Activated CD4-positive, CD25-positive, alpha-beta regulatory T cell treated with anti-CD3 and anti-CD28 coated beads, Interleukin-2, amount 50 U/mL, for 24 hours (primary cell): ENCODE measurements around the gene TP53I3.
A peak's percentile ranks its signal among the peaks of the same experiment; 100 is the strongest.
"Not testable (repeated sequence)": the region's sequence is repeated elsewhere in the genome, so short reads cannot be mapped to it uniquely, and the experiment has no call there.

Experiments used
- ATAC-seq, 2 donors: fragments of 150-1000 bp; cut with Tn5 transposase; one replicate each; pipeline ENCODE4 v1.10.0; 2021; ENCODE audit warnings: mild to moderate bottlenecking in 1 of 2, moderate library complexity in 1 of 2

Gene TP53I3, protein sequence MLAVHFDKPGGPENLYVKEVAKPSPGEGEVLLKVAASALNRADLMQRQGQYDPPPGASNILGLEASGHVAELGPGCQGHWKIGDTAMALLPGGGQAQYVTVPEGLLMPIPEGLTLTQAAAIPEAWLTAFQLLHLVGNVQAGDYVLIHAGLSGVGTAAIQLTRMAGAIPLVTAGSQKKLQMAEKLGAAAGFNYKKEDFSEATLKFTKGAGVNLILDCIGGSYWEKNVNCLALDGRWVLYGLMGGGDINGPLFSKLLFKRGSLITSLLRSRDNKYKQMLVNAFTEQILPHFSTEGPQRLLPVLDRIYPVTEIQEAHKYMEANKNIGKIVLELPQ

DNA sequence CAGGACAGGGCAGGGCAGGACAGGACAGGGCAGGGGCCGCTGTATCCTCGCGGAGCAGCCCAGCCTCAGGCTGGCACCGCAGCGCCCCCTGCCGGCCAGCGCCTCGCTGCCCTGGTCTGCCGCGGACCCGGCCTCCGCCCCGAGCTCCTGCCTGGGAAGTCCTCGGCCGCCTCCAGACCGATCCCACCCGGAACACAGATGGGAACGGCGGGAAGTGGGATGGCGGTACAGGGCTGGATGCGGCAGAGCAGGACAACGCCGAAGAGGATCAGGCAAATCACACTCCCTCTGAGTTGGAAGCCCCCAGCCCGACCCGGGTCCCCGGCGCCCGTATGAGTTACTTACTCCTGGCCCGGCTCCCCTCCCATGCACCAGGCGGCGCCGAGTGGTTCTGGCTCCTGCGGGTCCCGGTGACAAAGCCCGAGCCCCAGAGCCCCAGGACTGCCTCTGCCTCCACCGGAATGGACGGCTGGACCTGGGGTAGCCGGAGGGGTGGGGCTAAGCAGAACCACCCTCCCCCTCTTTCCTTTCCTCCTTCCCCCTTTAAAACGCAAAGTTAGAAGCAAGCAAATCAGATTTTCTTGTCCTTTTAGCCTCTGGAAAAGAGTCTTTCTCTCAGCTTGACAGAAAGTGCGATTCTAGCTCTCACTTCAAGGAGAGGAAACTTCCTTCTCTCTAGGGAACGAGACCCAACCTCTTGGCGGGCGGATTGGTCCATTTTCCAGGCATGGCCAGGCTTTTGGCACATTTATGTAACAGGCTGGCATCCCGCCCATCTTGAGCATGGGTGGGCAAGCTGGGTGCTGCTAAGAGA, at the start of gene TP53I3:
TP53I3 (minus strand) TSS at position 449 of the 814 bp plus-strand sequence. CDS start 508 bp downstream, outside the sequence.
- ATAC-seq, result peak; percentile 96

DNA sequence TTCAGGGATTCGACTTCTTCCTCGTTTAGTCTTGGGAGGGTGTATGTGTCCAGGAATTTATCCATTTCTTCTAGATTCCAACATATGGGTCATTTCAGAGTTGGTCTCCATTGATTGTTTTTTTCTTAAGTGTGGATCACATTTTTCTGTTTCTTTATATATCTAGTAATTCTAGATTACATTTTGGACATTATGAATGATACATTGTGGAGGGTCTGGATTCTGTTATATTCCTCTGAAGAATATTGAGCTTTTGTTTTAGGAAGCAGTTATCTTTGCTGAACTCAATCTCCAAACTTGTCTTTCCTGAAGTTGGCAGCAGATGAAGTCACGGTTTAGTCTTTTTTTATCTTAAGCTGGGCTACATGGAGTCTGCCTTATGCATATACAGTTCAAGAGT, 47.9 kb upstream of the TP53I3 start:
- ATAC-seq, result no peak

DNA sequence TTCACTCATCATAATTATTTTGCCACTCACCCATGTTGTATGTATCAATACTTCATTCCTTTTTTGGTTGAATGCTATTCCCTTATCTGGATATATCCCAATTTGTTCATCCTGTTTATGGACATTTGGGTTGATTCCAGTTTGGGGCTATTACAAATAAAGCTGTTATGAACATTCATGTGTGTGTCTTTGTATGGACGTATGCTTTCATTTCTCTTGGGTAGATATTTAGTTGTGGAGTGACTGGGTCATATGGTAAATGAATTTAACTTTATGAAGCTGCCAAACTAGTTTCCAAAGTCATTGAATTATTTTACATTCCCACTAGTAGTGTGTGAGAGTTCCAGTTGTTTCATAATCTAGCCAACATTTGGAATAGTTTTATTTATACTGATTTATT, 41.3 kb upstream of the TP53I3 start:
- no peak for ATAC-seq

DNA sequence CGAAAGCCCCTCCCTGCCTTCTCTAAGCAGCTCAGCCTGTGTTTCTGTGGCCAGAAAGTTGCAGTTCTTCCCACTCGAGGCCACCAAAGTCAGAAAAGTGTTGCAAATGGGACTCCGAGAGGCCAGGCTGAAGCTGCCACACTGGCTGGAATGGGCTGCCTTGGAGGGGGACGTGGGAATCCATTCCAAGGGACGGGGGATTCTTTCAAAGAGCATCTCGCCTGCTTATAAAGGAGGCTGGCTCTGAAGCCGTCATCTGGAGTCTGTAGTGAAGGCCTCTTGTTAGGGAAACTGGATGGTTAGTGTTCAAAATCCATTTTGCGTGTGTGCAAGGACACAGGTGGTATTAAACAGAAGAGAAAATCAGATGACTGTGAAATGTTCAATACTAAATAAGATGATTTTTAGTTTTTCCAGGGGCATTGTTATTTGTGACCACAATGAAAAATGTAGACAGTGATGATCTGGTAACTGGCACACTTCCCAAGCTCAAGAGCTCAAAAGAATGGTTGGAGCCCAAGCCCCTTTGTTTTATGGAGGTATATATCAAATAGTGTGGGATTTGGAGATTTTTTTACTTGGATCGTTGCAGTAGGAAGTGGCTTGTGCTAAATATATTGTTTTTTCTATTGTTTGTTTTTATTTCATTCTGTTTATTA, 39.4 kb upstream of the TP53I3 start:
- no peak for ATAC-seq

DNA sequence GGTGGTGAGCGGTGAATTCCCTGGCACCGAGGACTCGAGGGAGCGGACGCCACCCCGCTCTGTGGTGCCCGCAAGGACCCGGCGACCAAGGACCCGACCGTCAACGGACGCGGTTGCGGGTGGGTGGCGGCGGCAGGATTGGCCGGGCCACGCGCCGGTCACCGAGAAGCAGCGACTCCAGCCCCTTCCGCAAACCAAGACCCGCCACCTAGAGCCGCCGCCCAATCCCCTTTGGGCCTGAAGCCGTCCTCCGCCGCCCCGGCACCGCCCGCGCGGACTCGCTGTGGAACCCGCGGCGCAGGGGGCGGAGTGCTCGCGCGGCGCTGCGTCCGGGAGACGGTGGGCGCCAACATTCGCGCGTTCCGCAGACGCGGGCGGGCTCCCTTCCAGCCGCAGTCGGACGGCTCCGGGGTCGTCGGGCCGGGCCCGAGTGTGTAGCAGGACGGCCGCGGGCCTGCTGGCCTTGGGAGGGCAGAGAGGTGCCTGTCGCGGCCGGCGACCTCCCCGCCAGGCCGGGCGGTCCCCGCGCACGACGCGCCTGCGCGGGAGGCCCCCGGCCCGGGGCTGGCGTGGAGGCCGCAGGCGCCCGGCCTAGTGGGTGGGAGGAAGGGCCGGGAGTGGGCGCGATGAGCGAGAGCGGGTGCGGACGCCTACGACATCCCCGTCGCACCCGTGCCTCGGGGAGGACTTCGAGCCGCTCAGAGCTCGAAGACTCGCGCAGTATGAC, 38.7 kb upstream of the TP53I3 start, which contains the start of the genes FAM228B and PFN4:
FAM228B (plus strand) TSS at position 275 of the 727 bp plus-strand sequence. CDS start 893 bp downstream, outside the sequence.
PFN4 (minus strand) TSS at position 140 of the 727 bp plus-strand sequence. CDS start 799 bp downstream, outside the sequence.
- ATAC-seq, result peak; percentile 91 to 94

DNA sequence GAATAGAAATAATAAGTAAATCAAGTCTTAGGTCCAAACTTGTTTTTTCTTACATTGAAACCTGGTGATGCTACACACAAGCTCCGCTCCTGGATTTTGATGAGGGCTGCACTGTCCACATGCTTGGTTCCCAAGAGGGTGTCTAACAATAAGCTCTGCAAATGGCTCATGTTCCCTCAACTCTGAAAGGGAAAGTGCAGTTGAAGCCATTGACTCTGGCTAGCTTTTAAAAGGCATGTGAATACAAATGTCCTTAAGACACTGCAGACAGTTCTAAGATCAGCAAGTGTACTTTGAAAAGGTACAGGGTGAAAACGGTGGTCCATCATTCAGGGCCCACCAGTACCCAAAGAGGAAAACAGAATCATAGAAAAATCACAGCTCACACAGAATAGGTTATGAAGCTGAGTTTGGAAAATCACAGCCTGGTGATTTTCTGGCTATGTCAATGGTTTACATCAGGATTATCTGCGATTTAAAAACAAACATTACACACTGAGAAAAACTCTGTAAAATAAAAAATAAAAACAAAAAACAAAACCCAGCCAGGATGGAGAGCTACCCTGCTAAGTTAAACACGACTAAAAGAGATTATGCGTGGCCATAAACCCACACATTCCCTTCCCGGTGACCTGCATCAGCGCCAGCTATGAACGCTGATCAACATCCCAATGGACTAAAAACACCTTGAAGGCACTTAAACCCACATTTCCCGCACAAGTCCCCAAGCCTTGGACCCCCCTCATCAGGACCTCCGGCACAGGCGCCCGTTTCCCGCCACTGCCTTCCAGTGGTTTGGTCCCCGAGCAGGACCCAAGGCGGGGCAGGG, 37.9 kb upstream of the TP53I3 start:
- no peak for ATAC-seq

GRCh38 chr2:24121469-24121868, 36.8 kb upstream of the TP53I3 start:
- no peak for ATAC-seq

DNA sequence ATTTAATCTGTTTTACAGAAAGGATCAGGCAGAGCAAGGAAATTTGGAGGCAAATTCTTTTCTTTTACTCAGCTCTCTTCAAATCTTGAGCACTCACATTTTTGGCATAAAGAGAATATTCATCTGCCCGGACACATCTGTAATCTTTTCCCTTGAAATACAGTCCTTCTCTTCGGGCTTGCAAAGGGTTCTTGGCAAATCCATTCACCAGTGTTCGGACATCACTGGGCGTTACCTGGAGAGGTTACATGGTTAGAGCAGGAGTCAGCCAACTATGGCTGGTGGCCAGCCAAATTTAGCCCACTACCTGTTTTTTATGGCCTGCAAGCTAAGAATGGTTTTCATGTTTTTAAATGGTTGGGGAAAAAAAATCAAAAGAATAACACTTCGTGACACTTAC, 36.4 kb upstream of the TP53I3 start:
- no peak for ATAC-seq

- no peak for ATAC-seq
Measured at GRCh38 chr2:24117902-24118301, 33.3 kb upstream of the TP53I3 start.

GRCh38 chr2:24115057-24115456, 30.4 kb upstream of the TP53I3 start:
- no peak for ATAC-seq

DNA sequence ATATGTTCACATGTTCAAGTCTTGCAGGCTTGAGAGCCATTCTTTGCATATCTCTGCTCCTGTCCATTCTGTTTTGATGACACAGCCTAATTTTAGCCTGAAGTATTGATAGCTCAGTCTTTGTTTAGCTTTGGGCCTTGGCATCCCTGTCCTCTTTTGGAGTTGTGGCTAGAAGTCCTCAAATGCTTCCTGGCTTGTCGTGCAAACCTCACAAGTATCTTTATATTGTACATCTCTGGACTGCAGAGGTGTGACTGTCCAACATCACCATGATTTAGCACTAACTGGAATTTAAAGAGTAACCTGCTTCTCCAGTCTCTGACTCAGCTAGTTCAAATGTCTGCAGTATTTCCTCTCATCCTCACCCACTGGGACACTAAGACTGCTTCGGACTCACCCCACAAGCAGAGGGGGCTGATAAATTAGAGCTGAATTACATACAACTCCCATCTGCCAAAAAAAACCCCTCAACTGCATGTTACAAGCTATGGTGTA, 26.8 kb upstream of the TP53I3 start:
- ATAC-seq, result no peak

GRCh38 chr2:24110660-24111303, 26.1 kb upstream of the TP53I3 start:
- no peak for ATAC-seq

GRCh38 chr2:24109431-24109830, 24.8 kb upstream of the TP53I3 start:
- not testable (repeated sequence) for ATAC-seq

GRCh38 chr2:24107336-24107735, 22.7 kb upstream of the TP53I3 start:
- no peak for ATAC-seq

DNA sequence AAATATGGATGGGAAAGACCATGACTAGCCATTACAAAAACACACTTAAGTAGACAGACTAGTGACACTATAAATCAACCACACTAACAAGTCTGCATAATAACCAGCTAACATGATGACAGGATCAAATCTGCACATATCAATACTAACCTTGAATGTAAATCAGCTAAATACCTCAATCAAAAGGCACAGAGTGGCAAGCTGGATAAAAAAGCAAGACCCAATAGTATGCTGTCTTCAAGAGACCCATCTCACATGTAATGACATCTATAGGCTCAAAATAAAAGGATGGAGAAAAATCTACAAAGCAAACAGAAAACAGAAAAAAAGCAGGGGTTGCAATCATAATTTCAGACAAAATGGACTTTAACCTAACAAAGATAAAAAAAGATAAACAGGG, 22.2 kb upstream of the TP53I3 start:
- no peak for ATAC-seq

GRCh38 chr2:24105816-24106215, 21.2 kb upstream of the TP53I3 start:
- no peak for ATAC-seq

DNA sequence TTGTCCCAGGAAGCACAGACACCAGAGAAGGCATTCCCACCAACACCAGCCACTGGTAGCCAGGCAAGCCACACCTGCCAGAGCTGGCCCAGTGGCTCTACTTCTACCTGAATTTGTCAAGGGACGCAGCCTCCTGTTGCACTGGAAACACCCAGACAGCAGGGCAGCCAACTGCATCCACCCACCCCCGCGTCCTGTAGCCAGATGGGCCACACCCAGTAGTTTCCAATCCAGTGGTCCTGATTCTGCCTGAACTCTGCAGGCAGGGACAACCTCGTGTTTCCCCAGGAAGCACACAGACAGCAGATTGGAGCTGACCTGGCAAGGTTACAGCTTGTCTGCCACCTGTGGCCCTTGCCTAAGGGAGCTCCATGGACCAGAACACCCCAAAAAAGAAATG, 20.3 kb upstream of the TP53I3 start:
- ATAC-seq, result no peak

GRCh38 chr2:24104110-24104650, 19.5 kb upstream of the TP53I3 start:
- ATAC-seq, result no peak

DNA sequence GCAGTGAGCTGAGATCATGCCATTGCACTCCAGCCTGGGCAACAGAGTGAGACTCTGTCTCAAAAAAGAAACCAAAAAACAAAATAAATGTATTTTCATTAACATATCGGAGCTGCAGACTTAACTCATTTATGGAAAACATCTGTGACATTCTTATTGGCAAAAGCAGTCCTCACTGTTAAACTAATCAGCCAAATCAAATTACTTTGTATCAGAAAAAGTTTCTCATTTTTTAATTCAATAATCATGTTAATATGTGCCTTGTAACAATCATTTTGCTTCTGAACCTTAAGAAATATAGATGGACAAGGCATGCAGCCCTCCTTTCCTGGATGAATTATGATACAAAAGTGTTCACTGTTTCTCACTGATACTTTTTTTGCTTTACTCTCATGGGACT, 18.0 kb upstream of the TP53I3 start:
- ATAC-seq, result no peak

GRCh38 chr2:24101992-24102391, 17.4 kb upstream of the TP53I3 start:
- no peak for ATAC-seq

GRCh38 chr2:24100732-24101131, 16.1 kb upstream of the TP53I3 start:
- not testable (repeated sequence) for ATAC-seq
